KG1 (cell line): Measurements from ENCODE around the gene CDAN1.

Experiments used
- DNase-seq: peaks from one replicate; lab custom pipeline; 2025; lab: John Stamatoyannopoulos, UW

Gene CDAN1

DNA sequence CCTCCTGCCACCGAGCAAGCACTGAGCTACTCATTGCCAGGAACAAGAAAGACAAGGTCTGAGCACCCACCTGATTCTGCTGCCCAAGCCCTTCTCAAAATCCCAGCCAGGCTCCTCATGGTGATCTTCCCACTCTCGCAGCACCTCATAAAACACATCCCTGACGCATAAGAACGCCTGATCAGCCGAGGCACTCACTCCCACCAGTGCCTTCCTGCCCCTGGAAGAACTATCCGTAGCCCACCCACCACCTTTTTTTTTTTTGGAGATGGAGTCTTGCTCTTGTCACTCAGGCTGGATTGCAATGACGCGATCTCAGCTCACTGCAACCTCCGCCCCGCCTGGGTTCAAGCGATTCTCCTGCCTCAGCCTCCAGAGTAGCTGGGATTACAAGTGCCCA, 3.9 kb downstream of the CDAN1 start:
- no peak for DNase-seq

DNA sequence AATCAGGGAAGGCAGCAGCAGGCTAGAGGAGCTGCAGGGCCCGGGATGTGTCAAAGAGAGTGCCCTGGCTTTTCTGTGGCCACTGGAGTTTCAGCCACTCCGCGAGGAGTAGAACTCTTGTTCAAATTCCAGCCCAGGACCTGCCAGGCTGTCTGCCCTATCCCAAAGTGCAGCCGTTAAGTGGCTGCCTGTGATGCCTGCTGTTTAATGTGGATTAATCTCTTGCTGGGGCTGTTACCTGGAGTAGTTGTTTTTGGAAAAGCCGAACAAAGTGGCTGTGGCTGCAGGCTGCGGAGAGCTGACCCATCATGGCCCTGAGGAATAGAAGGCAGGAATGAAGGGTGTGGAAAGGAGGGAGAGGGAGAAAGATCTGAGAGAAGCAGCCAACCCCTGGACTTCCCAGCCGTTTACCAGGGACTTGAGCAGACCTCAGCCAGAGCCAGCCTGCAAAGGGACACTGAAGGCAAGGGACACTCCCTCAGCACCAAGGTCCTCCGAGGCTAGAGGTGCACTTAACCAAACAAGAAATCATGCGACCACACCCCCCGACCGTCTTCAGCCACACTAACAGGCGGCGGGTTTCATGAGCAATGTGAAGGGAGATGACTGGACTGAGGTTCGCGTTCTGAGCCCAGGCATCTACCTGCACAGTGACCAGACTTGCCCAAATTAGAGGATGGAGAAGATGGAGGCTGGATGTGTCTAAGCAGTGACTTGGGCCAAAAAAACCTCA, 4.7 kb downstream of the CDAN1 start:
- no peak for DNase-seq

DNA sequence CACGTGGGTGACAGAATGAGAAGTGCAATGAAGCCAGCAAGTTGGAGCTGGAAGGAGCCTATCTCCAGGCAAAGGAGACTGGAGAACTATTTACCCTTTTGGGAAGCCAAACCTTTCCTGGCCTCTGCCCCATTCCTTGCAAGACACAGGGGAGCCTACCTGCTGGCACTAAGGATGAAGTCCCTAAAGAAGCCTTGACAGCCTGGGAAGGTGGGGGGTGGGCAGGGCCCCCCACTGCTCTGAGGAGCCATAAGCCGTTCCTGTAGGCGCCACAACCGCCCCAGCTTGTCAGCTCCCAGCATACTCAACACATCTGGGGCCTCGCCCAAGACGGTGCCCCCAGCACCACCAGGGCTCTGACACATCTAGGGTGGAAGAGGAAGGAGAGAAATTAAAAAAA, 5.5 kb downstream of the CDAN1 start:
- no peak for DNase-seq

DNA sequence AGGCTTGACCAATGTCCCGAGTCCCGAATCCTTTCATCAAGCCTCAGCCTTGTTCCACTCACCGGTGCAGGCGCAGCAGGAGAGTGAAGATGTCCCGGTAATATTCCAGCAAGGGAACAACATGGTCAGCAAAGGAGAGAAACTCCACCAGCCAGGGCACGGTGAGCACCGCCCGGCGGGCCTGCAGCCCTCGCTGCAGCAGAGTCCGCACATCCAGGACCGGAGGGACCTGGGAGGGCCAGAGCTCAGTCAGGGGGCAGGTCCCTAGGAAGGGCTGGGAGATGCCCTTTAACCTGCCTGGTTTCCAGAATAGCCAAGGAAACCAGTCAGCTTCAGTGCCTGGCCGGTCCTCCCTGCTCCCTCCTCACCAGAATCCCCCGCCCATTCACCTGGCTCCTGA, 6.4 kb downstream of the CDAN1 start:
- no peak for DNase-seq

DNA sequence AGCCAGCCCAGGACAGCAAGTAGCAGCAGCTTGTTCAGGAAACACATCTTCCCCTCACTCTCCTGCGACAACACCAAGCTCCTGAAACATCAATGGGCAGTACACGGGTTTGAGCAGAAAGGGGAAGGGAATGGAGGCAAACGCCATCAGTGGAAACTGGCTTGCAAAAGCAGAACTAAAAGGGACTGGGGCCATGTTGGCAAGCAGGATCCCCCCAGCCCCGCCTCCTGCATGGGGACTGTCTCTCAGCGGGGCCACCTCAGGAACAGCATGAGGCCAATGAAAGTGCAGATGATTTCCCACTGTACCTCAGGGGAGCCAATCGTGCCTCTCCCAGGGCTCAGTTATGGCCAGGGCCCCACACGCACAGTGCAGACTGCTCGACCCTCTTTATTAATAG, 6.8 kb downstream of the CDAN1 start:
- DNase-seq = no peak

DNA sequence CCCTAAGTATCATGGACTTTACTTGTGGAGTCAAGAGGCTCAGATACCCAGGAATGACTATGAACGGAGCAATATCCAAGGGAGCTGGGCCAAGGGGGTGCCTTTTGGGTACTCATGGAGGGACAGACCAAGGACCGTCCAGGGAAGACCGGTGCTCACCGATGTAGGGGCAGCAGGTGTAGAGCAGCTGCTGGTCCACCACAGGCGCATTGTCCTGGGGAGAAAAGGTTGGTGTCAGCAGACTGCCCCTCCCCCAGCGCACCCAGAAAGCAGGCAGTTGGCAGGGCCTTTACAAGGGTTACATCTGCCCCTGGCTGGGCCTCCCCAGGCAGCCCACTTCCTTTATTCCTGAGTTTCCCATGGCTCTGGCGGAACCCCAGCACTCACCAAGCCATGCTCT, 7.5 kb downstream of the CDAN1 start:
- no peak for DNase-seq

DNA sequence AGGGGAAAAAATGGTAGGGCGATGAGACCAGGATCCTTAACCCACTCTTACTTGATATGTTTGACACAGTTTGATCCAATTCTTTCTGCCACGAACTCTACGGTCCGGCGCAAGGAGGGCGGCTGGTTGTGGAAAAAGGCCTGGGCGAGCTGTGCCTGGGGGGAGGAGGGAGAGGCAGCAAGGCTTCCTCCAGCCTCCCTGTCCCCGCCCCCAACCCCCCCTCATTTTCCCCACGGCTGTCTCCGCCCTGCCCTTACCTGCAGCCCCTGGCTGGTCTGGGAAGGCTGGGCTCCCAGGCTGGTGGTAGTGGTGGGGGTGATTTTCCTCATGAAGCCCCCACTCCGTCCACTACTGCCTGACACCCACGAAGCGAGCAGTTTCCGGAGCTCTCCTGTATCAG, 8.0 kb downstream of the CDAN1 start:
- DNase-seq = no peak

DNA sequence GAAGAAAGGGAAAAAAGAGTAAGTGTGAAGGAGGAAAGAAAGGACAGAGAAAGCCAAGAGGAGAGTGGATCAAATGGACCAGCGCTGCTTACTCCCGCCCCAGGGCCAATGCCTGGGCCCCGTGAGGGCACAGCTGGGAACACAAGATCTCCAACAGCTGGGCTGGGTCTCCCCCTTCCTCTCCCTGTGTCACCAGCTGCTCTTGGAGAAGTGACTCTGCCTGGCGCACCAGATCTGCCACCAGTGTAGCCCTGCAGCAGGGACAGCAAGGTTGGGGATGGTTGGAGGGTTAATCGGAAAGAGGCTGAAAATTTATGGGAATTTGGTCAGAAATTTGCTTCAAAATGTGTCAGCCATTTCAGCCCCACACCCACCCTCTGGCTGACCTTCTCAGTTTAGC, 8.4 kb downstream of the CDAN1 start:
- DNase-seq = no peak

DNA sequence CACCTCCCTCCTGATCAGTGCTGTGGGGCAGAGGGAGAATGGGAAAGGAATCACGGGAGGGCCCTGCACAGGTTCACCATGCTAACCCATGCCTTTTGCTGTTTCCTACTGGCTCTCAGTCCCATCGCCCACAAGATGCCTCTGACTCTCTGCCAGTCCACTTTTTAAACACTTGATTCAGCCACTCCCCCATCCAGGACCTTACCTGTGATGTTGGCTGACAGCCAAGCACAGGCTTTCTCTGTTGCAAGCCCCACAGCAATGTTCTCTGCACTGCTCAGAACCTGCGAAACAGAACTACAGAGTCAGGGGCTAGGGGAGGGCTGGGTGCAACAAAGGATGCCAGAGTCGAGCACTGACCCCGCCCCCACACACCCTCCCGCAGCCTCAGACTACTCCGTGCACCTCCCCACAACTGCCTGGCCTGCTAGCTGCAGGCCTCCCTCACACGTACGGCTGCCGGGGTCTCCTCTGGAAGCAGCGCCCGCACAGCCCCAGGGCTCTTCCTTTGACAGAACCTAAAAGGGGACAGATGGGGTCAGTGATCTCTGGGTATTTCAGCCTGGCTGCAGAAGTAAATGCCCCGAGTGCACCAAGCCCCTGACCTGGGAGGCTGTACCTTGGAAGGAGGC, 9.1 kb downstream of the CDAN1 start:
- no peak for DNase-seq

DNA sequence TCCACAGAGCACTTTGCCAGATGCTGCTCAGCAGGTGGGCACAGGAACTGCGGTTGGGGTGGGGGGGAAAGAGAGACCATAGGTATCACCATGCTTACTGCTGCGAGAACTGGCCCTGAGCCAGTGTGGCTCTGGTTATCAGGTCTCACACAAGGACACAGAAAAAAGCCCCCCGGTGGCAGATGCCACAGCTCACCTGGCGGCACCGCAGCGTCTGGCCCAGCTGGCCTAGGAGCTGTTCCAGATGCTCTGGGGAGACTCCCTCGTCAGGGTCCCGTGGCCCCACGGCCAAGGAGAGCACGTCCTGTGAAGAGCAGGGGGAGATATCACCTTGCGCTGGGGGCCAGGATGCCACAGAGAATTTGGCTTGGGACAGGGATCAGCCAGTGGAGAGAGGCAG, 10.8 kb downstream of the CDAN1 start:
- DNase-seq = no peak

DNA sequence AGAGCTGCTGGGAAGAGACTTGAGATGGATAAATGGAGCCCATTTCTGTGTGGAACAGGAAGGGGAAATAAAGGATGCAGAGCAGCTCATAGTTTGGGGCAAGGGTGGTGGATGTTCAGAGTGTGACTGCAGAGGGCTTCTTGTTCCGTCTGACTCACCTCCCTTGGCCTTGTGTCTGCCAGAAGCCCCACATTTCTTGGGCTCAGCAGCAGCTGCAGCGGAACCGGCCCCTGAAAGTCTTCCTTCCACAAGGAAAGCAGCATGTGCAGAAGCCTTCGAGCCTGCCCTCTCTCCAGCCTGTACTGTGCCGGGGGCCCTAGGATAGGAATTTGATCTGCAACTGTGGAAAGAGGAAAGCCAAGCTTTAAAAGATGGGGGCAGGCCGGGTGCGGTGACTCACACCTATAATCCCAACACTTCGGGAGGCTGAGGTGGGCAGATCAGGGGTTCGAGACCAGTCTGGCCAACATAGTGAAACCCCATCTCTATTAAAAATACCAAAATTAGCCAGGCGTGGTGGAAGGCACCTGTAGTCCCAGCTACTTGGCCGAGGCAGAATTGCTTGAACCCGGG, 11.5 kb downstream of the CDAN1 start:
- DNase-seq = no peak

DNA sequence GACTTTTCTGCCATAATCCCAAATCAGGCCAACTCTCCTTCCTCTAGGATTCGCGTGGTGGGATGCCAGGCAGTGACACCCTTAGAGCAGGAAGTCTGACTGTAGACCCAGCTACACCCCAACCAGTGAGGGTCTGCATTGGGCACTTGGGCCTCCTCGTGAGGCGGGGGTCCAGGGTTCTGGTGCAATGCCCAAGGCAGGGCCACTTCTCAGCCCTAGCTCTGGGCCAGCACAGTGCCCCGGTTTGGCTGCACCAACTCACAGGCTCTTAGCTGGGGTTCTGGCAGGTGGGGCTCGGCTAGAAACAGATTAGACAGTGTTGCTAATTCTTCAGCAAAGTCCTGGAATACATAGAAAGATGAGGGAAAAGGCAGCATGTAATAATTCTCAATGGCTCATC, 12.7 kb downstream of the CDAN1 start:
- DNase-seq = no peak

DNA sequence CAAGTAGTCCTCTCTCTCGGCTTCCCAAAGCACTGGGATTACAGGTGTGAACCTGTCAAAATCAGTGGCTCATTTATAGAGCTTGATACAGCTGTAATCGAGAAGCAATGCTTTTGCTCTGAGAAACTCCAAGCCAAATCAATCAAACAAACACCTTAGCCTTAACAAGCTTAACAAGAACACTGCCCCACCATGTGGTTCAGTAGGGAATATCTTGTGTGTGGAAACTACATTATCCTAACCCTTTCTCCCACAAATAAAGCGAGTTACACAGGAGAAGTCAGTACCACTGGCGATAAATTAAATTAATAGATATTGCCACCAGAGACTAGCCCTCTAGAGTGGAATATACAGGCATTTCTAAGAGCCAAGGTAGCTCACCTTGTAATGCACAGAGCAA, 13.9 kb downstream of the CDAN1 start:
- no peak for DNase-seq

DNA sequence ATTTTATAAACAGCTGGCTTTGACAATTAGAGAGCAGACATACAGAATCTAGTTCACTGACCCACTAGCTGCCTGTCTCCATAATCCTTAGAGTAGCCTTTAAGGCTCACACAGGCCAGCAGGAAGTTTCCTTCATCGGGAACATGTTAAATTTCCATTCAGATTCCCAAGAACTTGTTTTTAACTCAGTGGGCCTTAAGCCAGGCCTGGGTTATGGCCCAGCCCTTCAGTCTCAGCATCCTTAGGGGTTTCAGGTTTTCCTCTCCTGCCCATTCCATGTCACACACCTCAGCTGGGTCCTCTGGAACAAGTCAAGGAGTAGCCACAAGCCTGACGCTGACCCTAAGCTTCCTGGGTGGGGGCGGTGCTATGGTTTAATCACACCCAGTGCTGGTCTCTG, 15.0 kb downstream of the CDAN1 start:
- no peak for DNase-seq

DNA sequence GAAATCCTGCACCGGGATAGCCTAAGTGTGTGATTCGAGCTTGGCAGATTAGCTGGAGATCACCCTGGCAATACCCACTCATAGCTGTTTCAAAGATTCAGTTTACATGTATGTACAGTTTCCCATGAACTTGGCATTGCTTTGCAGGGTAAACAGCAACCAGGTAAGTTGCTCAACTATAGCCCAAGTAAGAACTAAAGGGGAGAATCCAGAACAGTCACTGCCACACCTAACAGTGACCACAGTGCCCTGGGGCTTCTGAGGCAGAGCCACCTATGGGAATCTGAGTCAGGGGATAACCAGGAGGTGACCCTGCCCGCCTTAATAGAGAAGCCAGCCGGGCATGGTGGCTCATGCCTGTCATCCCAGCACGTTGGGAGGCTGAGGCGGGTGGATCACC, 15.9 kb downstream of the CDAN1 start:
- DNase-seq = no peak

DNA sequence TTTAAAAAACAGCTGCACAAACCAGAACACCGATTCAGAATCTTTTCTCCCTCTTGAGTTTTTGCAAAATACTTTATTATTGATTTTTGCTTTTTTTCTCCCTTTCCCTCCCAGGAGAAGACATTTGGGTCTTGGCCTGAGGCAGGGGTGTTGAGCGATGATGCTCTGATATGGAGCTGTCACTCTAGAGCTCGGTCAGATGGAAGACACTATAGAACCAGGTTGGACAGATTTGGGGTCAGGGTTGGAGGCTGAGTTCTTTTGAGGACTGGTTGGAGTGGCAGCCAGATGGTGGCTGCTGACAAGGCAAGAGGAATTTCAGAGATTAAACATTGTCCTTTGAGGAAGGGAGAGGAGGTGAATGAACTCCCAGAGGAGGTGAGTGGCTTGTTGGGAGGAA, 16.9 kb downstream of the CDAN1 start:
- no peak for DNase-seq

DNA sequence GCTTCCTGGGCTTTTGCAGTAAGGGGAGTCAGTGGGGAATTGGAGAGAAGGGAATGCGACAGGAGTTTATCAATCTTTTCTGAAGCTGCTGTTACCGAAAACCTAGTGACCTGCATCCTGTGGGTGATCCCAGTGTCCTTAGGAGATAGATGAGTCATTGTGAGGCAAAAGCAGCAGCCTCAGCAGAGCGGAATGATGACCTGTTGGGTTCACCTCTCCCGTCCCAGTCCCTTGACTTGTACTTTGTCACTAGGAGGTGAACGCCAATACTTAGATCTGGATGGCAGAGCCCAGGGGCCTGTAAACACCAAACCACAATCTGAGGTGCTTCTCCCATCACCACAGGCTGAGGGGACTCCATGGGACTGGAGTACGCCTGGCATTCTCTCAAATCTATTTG, 17.9 kb downstream of the CDAN1 start:
- no peak for DNase-seq

DNA sequence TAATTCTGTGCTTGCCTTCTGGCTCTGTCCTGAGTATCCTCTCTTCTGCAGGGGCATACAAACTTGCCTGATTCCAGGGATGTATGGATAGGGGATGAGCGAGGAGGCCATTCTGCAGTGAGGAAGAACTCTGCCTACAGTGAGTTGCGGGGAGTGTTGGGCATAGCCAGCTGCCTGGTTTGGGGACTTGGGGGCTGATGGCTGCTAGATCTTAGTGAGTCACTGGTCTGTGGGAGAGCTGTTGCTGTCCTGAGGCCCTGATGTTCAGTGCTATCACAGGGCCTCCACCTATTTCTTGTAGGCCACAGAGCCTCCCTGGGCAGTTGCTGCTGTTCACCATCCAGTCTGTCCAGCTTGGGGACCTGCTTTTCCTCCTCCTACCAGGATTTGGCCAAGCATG, 20.3 kb downstream of the CDAN1 start:
- no peak for DNase-seq

DNA sequence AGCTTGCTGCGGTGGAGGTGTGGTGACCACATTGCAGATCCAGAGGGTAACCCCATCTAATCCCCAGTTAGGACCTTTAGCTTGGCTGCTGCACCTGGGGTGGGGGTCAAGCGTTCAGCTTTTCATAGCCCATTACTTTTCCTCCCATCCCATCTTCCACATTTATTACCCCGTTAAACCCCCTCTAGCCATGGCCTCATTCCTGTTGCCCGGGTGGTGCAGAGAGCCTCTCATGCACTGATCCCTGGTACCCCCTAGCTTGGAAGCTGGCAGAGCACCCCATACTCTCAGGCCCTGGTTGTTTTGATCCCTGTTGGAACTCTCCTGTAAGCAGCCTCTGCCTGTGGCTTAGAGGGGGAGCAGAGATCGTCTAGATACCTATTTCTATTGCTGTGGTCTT, 20.8 kb downstream of the CDAN1 start:
- no peak for DNase-seq

DNA sequence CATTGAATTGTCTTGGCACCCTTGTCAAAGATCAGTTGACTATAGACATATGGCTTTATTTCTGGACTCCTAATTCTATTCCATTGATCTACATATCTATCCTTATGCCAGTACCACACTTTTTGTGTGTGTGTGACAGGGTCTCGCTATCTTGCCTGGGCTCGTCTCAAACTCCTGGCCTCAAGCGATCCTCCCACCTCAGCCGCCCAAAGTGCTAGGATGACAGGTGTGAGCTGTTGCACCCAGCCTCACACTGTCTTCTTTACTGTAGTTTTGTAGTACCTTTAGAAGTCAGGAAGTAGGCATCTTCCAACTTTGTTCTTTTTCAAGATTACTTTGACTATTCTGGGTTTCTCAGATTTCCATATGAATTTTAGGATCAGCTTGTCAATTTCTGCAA, 24.3 kb downstream of the CDAN1 start:
- DNase-seq = no peak

DNA sequence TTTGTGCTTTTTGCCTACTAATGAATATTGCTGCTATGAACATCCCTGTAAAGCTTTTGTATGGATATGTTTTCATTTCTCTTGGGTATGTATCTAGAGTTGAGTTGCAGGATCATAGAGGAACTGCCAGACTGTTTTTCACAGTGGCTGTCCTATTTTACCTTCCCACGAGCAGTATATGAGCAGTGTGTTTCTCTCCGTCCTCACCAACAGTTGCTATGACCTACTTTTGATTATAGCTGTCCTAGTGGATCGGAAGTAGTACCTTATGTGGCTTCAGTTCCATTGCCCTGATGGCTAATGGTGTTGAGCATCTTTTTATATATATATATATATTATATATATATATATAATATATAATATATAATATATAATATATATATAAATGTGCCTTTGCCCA, 25.2 kb downstream of the CDAN1 start:
- DNase-seq = no peak

DNA sequence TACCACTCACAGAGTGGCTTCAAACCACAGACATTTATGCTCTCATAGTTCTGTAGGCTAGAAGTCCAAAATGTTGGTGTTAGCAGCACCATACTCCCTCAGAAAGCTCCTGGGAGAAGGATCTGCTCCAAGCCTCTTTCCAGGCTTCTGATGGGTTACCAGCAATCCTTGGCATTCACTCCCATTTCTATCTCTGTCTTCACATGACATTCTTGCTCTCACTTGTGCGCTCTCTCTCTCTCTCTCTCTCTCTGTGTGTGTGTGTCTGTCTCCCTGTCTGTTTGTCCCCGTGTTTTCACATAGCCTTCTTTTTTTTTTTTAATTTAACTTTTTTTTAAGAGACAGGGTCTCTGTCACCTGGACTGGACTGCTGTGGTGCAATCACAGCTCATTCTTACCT, 26.3 kb downstream of the CDAN1 start:
- DNase-seq = no peak

DNA sequence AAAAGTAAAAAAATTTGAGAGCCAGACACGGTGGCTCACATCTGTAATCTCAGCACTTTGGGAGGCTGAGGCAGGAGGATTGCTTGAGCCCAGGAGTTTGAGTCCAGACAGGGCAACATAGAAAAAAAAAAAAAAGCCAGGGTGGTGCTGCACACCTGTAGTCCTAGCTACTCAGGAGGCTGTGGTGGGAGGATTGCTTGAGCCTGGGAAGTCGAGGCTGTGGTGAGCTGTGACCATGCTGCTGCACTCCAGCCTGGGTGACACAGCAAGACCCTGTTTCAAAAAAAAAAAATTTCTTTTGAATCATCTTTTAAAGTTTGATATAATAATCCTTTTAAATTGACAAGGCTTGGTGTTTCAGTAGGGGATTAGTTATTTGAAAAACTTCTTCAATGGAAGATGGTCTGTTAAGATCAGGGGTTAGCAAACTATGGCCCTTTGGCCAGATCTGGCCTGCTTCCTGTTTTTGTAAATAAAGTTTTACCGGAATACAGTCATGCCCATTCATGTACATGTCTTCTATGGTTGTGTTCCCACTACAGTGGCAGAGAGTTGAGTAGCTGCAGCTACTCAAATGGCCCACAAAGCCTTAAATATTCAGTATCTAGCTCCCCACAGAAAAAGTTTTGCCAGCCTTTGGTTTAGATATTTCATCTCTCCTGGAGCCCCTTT, 28.9 kb downstream of the CDAN1 start:
- no peak for DNase-seq
